GM20431 (cell line): ENCODE data around the gene ACP3.

Experiments used
- in situ Hi-C: fragments of 300-500 bp; cut with MseI, MboI; formaldehyde crosslinking; loops from one replicate; pipeline ENCODE4 v1.15.0; 2020; ENCODE audit warnings: low sequenced_read_pairs; ENCODE audit not compliant: unreplicated experiment

Gene ACP3

DNA sequence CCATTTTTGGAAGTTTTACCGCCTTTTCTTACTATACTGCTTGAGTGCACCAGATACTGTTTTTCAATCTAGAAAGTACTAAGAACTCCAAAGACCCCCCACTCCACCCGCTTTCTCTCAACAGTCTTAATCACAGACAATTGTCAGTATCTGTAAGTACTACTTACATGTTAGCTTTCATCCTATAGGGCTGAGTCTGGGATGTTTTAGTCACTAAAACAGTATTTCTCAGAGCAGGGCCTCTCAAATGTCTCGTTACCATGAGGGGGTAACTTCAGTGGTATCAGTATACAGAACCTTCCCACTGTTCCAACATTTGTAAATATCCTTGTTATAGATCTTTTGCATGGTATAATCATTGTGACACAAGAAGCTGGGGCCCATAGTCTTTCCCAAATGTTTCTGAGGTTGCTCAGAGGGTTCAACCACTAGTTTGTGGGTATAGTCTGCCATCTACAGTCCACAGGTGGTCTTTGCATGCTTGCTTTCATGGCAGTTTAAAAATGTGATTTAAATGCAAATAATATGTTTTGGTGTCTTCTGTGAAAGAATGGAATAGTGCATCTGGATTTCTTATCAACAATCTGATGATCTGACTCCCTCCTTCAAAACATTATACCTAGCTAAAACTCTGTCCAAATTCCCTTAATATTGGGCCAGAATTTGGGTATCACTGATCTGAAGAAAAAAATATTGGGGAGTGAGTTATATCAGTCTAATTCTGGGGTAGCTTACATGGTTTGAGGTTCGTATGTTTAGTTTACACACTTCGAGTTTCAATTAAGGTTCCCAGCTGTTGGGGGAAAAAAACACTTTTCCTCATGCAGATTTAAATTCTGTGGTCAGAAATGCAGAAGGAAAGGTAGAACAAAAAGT, 82.1 kb downstream of the ACP3 start:
- in situ Hi-C loops: no loop called here

DNA sequence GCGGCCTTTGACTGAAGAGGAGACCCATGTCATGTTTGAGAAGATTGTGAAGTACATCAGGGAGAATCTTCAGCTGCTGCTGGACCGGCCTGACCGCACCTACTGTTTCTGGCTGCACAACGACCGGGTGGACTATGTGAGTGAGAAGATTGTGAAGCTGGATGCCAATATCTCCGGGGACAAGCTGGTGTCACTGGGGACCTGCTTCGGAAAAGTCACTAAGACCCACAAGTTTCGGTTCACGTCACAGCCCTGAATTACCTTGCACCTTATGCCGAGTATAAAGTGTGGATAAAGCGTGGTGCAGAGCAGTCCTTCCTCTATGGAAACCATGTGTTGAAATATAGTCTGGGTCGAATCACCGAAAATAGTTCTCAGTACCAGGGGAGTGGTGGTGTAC, 84.0 kb downstream of the ACP3 start:
- in situ Hi-C loops: loop anchor here (10.0 kb wide), 1 partner anchor 46 kb away; no protein-coding TSS in a partner anchor

DNA sequence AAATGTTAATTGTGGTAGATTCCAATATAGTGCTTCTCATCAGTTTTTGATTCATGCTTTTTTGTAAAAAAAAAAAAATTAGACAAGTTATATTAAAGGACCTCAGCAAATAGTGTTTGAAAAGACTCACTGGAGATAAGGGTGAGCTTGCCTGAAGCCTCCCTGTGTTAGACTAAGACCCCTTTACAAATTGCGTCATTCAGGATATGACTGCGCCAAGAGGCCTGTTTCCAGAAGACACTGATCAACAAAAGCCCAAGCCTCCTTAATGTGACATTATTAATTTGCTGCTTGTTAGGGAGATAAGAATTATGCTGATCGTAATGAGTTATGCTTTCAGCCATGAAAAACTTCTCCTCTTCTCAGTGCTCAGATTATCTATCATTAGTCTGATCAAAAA, 87.1 kb downstream of the ACP3 start:
- in situ Hi-C loops: loop anchor here (10.0 kb wide), 1 partner anchor 49 kb away; no protein-coding TSS in a partner anchor

DNA sequence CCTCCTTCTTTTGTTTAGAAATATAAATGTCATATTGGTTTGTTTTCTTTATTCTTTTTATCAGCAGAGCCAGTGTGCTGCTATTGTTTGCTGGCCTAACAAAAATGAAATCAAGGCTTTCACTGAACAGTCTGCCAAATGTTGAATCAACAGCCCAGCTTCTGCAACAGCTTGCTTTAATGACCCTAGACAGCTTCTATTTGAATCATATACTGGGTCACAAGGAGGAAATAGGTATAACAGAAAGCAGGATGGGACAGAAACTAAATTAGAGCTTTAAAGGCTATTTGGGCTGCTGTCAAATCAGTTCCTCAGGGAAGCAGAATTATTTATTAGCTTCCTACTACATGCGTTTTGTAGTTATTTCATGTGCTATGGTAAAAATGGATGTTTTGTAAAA, 88.0 kb downstream of the ACP3 start:
- in situ Hi-C loops: loop anchor here (10.0 kb wide), 1 partner anchor 50 kb away; no protein-coding TSS in a partner anchor

DNA sequence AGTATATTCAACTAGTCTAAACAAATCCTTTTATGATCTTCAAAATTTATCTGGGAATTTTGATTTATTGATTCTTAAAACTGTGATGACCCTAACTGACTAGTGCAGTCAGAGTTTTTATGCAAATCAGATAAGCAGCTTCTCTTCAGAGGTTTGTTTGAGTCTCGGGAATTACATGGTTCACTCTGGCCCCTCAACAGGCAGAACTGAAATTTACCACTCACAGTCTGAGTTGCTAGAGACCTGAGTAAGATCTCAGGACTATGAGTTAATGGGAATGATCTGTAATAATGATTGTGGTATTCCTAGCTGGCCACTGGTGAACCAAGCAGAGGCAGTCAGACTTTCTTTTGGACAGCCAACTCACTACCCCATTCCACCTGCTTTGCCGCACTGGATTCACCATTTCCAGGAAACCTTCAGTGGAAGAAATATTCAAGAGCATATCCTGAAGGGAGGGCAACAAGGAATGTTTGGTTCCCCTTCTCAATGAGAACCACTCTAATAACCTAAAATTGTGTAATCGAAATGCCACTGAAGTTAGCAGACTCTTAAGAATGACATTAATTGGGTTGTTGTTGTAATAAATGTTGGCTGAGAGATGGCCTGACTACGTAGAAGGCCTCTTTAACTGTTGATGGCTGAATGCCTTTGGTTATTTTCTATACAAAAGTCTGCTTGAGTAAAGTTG, 88.5 kb downstream of the ACP3 start:
- in situ Hi-C loops: loop anchor here (10.0 kb wide), 1 partner anchor 51 kb away; no protein-coding TSS in a partner anchor

DNA sequence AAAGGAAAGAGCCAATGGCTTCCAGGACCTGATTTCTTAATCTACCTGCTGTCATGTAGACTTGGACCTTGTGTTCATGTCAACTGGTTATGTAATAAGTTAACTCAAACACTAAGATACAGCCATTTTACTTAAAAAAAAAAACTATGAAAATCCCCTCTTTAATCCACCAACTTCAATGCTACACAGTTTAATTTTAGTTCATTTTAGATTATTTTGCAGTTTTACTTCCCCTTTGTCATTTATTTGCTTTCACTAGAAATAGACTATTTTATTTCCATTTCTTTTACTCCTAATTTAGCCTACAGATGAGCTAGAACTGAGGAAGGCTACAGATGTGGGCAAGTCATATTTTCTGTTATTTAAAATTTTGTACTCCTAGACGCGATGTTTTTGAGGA, 89.4 kb downstream of the ACP3 start:
- in situ Hi-C loops: loop anchor here (10.0 kb wide), 1 partner anchor 52 kb away; no protein-coding TSS in a partner anchor

DNA sequence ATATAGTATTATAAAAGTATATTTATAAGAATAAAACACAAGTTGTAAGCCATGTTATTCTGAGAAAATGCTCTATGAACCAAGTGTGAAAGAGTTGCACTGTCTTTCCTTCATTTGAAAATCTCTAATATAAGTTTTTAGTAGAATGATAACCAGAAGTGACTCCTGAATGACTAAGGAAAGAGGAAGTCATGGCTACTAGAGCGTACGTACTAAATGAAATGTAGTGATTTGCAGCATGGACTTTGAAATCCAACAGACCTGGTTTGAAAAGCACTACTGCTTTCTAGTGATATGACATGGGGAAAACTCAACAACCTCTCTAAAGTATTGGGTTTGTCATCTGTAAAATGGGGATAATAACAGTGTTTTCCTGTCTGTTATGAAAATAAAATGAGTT, 89.8 kb downstream of the ACP3 start:
- in situ Hi-C loops: loop anchor here (10.0 kb wide), 1 partner anchor 52 kb away; no protein-coding TSS in a partner anchor
